Esophagus muscularis mucosa (tissue), 4 donors: ENCODE measurements around the gene MEF2C. TPM values are rescaled to one million over a fixed set of nuclear protein-coding genes. Genes with fewer than 3 reads are reported as not detected.

ENCODE experiments used
- DNase-seq: peaks from one replicate; pipeline ENCODE4 v3.0.0-alpha.2; 2017; ENCODE audit errors: extremely low spot score
- H3K27ac ChIP-seq, 4 donors: fragments of 200-600 bp; sonication (generic); replicated peaks in 1 of 4; 1 replicate in 3 of 4; 2 replicates in 1 of 4; pipeline ENCODE4 v1.5.1; 2016 to 2019; ENCODE audit warnings: mild to moderate bottlenecking in 1 of 4
- H3K27me3 ChIP-seq, 4 donors: fragments of 200-600 bp; sonication (generic); one replicate each; pipeline versions ENCODE4 v1.5.1 to v1.6.0; 2016 to 2019
- H3K36me3 ChIP-seq, 4 donors: fragments of 200-600 bp; sonication (generic); one replicate each; pipeline ENCODE4 v1.5.1; 2016 to 2019
- H3K4me1 ChIP-seq, 4 donors: fragments of 200-600 bp; sonication (generic); one replicate each; pipeline ENCODE4 v1.5.1; 2016 to 2019
- H3K4me3 ChIP-seq, 4 donors: fragments of 200-600 bp; sonication (generic); 1 replicate in 2 of 4; 2 replicates in 2 of 4; pipeline ENCODE4 v1.5.1; 2016 to 2019; ENCODE audit warnings: mild to moderate bottlenecking in 4 of 4, moderate library complexity in 1 of 4
- H3K9me3 ChIP-seq, 4 donors: fragments of 200-600 bp; sonication (generic); 1 replicate in 3 of 4; 2 replicates in 1 of 4; pipeline ENCODE4 v1.5.1; 2016 to 2019
- EP300 ChIP-seq: sonication (generic); formaldehyde crosslinking; IDR thresholded peaks from one replicate; pipeline ENCODE4 v1.6.1; 2017; ENCODE audit warnings: antibody characterized with exemption
- POLR2A ChIP-seq: fragments of 450-650 bp; IDR thresholded peaks from one replicate; pipeline ENCODE4 v1.6.1; 2017; ENCODE audit warnings: antibody characterized with exemption, moderate library complexity, mild to moderate bottlenecking, low read depth
- POLR2AphosphoS5 ChIP-seq, 2 donors: sonication (generic); formaldehyde crosslinking; IDR thresholded peaks; one replicate each; pipeline ENCODE4 v1.6.1; 2017; ENCODE audit warnings: antibody characterized with exemption in 2 of 2
- WGBS: methylation state at CpG from one replicate; pipeline ENCODE4 v1.1.5; 2018; 5-methylcytosine and 5-hydroxymethylcytosine counted together
- intact Hi-C: fragments of 100-400 bp; cut with DNase I; formaldehyde crosslinking; loops from one replicate; pipeline ENCODE4 v1.15.1; 2023
- total RNA-seq, 4 donors: library from RNA; depleted of rRNA; stranded (reverse); fragments of >200 nt; gene quantifications; one replicate each; pipeline versions ENCODE4 v1.1.0 to v1.2.1, GENCODE V29; 2016
- TF ChIP-seq, protein P1 (sequence below), 3 experiments: fragments of 200-600 bp in 2 of 3; fragments of 450-650 bp in 1 of 3; sonication (generic) in 2 of 3; IDR thresholded peaks; one replicate each; pipeline ENCODE4 v1.5.1; 2017 to 2019; ENCODE audit warnings: antibody characterized with exemption in 3 of 3, mild to moderate bottlenecking in 2 of 3, moderate library complexity in 1 of 3

The MEF2C gene
- total RNA-seq, 4 donors from 2014 or later: 20.8 to 34.3 (median 29.0) TPM

GRCh38 chr5:88825584-88826315 lies 57.2 kb downstream of the MEF2C start:
- Histone ChIP-seq H3K9me3 (no peaks in the 10 kb centered on the region), H3K36me3 (peaks cover 0 to 14% (median 9%) of the 10 kb centered on the region in 4 donors), H3K4me1 (peaks cover 26 to 56% (median 48%) of the 10 kb centered on the region in 4 donors), H3K4me3 (no peak overlapping the region), H3K27me3 (no peaks in the 10 kb centered on the region), H3K27ac (peak overlapping the region; percentile 60 to 72 (median 66))
- WGBS: 68% methylated on average over 5 of the region's 5 CpGs
- intact Hi-C loops: loop anchor here (5.0 kb wide), 1 partner anchor 38 kb away; no protein-coding TSS in a partner anchor
- DNase-seq: no peak
- TF ChIP-seq EP300 (no peak), POLR2AphosphoS5 (IDR thresholded peaks at IDR 0.05) (no peak), POLR2A (no peak)
- TF ChIP-seq, protein P1, sequence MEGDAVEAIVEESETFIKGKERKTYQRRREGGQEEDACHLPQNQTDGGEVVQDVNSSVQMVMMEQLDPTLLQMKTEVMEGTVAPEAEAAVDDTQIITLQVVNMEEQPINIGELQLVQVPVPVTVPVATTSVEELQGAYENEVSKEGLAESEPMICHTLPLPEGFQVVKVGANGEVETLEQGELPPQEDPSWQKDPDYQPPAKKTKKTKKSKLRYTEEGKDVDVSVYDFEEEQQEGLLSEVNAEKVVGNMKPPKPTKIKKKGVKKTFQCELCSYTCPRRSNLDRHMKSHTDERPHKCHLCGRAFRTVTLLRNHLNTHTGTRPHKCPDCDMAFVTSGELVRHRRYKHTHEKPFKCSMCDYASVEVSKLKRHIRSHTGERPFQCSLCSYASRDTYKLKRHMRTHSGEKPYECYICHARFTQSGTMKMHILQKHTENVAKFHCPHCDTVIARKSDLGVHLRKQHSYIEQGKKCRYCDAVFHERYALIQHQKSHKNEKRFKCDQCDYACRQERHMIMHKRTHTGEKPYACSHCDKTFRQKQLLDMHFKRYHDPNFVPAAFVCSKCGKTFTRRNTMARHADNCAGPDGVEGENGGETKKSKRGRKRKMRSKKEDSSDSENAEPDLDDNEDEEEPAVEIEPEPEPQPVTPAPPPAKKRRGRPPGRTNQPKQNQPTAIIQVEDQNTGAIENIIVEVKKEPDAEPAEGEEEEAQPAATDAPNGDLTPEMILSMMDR (IDR thresholded peaks at IDR 0.05): no peak

- intact Hi-C loops: loop anchor here (5.0 kb wide), 1 partner anchor 38 kb away; no protein-coding TSS in a partner anchor
- DNase-seq: no peak
- no peaks in the 10 kb centered on the region for H3K27me3 ChIP-seq
- peaks cover 0 to 14% (median 9%) of the 10 kb centered on the region in 4 donors for H3K36me3 ChIP-seq
- H3K4me1 ChIP-seq: peaks cover 21 to 53% (median 41%) of the 10 kb centered on the region in 4 donors
- peak overlapping the region; percentile 11 to 42 (median 22) for H3K4me3 ChIP-seq
- no peaks in the 10 kb centered on the region for H3K9me3 ChIP-seq
- WGBS: 18% methylated on average over 5 of the region's 5 CpGs
- TF ChIP-seq POLR2AphosphoS5 (IDR thresholded peaks at IDR 0.05) (peak in 1 of 2 donors; percentile 53), POLR2A (no peak)
- H3K27ac ChIP-seq: peak overlapping the region; percentile 60 to 72 (median 66)
These were observed 57.9 kb downstream of the MEF2C start for GRCh38 chr5:88824892-88825583.

DNA sequence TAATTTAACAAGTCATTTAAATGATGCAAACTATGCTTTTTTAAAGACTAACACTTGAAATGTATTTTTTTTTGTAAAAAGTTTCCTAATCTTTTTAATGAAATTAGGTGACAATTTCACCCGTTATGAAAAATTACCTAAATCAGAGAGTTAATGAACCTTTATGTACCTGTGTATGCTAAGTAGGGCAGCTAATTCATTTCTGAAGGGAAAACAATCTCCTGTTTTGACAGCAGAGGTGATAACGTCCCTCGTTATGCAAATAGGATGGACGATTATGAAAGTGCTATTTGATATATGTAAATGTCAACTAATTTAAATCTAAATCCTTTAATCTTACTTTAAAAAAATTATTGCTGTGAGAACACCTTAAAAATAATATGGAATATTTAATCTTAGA lies 58.8 kb downstream of the MEF2C start:
- intact Hi-C loops: no loop called here
- no peaks in the 10 kb centered on the region for H3K27me3 ChIP-seq
- TF ChIP-seq POLR2A: no peak
- TF ChIP-seq, protein P1 (IDR thresholded peaks at IDR 0.05): no peak
- TF ChIP-seq EP300: no peak
- TF ChIP-seq POLR2AphosphoS5 (IDR thresholded peaks at IDR 0.05): no peak
- H3K36me3 ChIP-seq: peaks cover 0 to 14% (median 9%) of the 10 kb centered on the region in 4 donors
- peak overlapping the region in 3 of 4 donors; percentile 60 to 72 (median 70) for H3K27ac ChIP-seq
- no peak for DNase-seq
- 59% methylated on average over 4 of the region's 4 CpGs for WGBS
- no peaks in the 10 kb centered on the region for H3K9me3 ChIP-seq
- peak overlapping the region in 1 of 4 donors; percentile 11 for H3K4me3 ChIP-seq
- H3K4me1 ChIP-seq: peaks cover 20 to 44% (median 37%) of the 10 kb centered on the region in 4 donors

GRCh38 chr5:88823201-88823600 lies 59.8 kb downstream of the MEF2C start:
- Histone ChIP-seq H3K4me3 (no peak overlapping the region), H3K4me1 (peaks cover 21 to 42% (median 38%) of the 10 kb centered on the region in 4 donors), H3K27ac (peak overlapping the region in 1 of 4 donors; percentile 15), H3K9me3 (no peaks in the 10 kb centered on the region), H3K27me3 (no peaks in the 10 kb centered on the region), H3K36me3 (peaks cover 0 to 14% (median 9%) of the 10 kb centered on the region in 4 donors)
- WGBS: 77% methylated on average over 1 of the region's 1 CpG
- DNase-seq: no peak
- TF ChIP-seq POLR2A (no peak), EP300 (no peak)
- TF ChIP-seq, protein P1 (IDR thresholded peaks at IDR 0.05): no peak
- intact Hi-C loops: no loop called here

GRCh38 chr5:88821161-88821560 lies 61.8 kb downstream of the MEF2C start:
- no peaks in the 10 kb centered on the region for H3K27me3 ChIP-seq
- no peak for DNase-seq
- TF ChIP-seq POLR2AphosphoS5 (IDR thresholded peaks at IDR 0.05) (no peak), EP300 (no peak), POLR2A (no peak)
- TF ChIP-seq, protein P1 (IDR thresholded peaks at IDR 0.05): no peak
- WGBS: 93% methylated on average over 4 of the region's 4 CpGs
- H3K4me1 ChIP-seq: peaks cover 20 to 36% (median 27%) of the 10 kb centered on the region in 4 donors
- peaks cover 0 to 14% (median 9%) of the 10 kb centered on the region in 4 donors for H3K36me3 ChIP-seq
- H3K4me3 ChIP-seq: no peak overlapping the region
- no peak overlapping the region for H3K27ac ChIP-seq
- H3K9me3 ChIP-seq: no peaks in the 10 kb centered on the region
- intact Hi-C loops: no loop called here
